Inferior parietal cortex (tissue), 1 donor: ENCODE data around the gene FUT6.
"Not testable (repeated sequence)": the region's sequence is repeated elsewhere in the genome, so short reads cannot be mapped to it uniquely, and the experiment has no call there.

Experiments
- DNase-seq: peaks from one replicate; pipeline ENCODE4 v3.0.0-alpha.2; 2016; ENCODE audit errors: extremely low spot score

The FUT6 gene

DNA sequence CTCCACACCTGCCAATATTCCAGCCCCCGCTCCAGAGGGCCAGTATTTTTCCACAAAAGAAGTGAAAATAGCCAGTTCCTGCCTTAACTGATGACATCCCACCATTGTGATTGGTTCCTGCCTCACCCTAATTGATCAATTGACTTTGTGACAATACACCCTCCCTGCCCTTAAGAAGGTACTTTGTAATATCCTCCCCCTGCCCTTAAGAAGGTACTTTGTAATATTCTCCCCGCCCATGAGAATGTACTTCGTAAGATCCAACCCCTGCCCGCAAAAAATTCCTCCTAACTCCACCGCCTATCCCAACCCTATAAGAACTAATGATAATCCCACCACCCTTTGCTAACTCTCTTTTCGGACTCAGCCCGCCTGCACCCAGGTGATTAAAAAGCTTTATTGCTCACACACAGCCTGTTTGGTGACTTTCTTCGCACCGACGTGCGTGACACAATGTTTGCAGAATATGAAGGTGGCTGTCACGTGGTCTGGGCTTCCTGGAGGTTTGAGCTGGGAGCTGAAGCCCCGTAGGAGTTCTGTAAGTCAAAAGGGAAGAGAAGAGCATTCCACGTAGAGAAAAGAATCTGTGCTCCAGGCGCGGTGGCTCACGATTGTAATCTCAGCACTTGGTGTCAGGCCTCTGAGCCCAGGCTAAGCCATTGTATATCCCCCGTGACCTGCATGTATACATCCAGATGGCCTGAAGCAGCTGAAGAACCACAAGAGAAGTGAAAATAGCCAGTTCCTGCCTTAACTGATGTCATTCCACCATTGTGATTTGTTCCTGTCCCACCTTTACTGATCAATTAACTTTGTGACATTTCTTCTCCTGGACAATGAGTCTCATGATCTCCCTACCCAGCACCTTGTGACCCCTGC, 17.9 kb upstream of the FUT6 start:
- no peak for DNase-seq

DNA sequence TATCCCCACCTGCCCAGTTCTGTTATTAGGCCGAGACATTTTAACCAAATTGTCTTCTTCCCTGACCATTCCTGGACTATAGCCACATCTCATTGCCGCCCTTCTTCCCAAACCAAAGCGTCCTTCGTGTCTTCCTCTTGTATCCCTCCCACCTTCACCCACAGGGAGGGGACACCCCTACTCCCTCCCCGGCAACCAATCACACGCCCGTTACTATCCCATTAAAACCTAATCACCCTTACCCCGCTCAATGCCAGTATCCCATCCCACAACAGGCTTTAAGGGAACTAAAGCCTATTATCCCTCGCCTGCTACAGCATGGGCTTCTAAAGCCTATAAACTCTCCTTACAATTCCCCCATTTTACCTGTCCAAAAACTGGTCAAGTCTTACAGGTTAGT, 15.6 kb upstream of the FUT6 start:
- not testable (repeated sequence) for DNase-seq

GRCh38 chr19:5854121-5854520, 14.6 kb upstream of the FUT6 start:
- DNase-seq, result not testable (repeated sequence)

- DNase-seq, result no peak
Measured at GRCh38 chr19:5851302-5851701, 11.8 kb upstream of the FUT6 start, which contains the start of gene FUT3. FUT3 (minus strand) TSS chr19:5851449.

DNA sequence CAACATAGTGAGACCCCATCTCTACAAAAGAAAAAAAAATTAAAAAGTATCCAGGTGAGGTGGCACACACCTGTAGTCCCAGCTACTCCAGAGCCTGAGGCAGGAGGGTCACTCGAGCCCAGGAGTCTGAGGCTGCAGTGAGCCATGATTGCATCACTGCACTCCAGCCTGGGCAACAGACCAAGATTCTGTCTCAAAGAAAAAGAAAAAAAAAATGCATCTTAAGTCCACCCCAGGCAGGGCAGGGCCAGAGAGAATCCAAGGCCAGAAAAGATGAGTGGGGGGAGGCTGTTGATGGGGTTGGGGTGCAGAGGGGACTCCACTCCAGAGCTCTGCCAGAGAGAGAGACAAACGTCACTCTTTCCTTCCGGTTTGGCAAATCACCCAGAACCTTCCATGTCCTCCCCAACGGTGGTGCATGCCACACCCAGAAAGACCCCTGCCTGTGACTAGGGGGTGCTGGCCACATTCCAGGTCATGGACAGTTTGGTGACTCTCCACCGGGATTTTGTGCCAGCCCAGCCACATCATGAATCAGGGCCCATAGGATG, 11.3 kb upstream of the FUT6 start:
- no peak for DNase-seq

GRCh38 chr19:5850189-5850588, 10.7 kb upstream of the FUT6 start:
- no peak for DNase-seq

- DNase-seq, result not testable (repeated sequence)
Measured at GRCh38 chr19:5848621-5849020, 9.1 kb upstream of the FUT6 start.

DNA sequence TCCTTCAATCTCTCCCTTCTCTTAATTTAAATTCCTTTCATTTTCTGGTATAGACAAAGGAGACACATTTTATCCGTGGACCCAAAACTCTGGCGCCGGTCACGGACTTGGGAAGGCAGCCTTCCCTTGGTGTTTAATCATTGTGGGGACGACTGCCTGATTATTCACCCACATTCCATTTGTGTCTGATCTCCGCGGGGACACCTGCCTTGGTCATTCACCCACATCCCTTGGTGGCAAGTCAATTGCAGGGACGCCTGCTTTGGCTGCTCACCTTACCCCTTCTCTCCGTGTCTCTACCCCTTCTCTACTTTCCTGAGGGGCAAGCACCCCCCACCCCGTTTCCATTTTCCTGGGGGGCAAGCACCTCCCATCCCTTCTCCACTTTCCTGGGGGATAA, 8.3 kb upstream of the FUT6 start:
- DNase-seq, result not testable (repeated sequence)

- DNase-seq, result no peak
Measured at GRCh38 chr19:5844456-5845433, 5.2 kb upstream of the FUT6 start.

DNA sequence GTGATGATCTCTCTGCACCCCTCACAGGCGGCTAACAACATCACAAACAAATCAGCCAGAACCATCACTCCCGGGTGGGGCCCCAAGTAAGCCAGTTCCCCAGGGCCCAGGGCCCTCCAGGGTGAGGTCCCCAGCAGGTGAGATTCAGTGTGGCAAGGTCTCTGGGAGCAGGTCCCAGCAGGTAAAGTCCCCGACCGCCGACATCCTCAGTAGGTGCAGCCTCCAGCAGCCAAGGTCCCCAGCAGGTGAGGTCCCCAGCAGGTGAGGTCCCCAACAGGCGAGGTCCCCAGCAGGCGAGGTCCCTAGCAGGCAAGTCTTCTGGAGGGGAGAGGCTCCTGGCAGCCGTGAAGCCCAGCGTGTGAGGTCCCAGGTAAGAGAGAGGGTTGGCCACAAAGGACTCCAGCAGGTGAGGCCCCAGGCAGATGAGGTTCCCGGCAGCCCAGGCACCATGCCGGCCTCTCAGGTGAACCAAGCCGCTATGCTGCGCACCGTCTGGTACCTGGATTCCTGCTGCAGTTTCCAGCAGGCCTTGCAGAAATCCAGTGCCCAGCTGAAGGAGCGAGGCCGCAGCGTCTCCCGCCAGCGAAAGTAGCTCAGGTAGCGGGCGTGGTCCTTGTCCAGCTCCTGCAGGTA, 3.9 kb upstream of the FUT6 start:
- DNase-seq, result no peak

- not testable (repeated sequence) for DNase-seq
Measured at GRCh38 chr19:5841735-5842111, 2.2 kb upstream of the FUT6 start.

- no peak for DNase-seq
Measured at GRCh38 chr19:5838353-5839064, 993 bp downstream of the FUT6 start.

DNA sequence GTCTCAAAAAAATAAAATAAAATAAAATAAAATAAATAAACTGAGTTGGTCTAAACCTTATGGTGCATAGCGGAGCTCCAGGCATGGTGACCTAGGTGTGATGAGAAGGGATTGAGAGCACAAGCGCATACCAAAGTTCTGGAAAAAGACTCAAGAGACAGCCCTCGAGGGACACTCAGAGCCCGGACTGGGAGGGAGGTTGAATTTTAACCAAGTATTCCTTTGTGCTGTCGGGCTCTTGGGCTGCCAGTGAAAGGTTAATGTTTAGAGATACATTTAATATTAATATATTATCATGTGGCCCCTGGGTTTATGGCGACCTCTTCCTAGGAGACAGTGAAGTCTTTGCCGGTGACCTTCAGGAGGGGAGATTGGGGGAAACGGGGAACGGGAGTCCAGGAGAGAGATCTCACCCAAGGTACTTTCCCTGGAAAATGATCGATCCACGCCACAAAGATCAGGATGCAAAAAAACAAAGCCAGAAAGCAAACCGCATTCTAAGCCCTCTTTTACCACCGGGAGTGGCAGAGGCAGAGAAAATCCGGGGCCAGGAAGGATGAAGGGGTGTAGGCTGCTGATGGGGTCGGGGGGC, 1.6 kb downstream of the FUT6 start:
- DNase-seq, result no peak

GRCh38 chr19:5832527-5833216, 6.8 kb downstream of the FUT6 start:
- no peak for DNase-seq

DNA sequence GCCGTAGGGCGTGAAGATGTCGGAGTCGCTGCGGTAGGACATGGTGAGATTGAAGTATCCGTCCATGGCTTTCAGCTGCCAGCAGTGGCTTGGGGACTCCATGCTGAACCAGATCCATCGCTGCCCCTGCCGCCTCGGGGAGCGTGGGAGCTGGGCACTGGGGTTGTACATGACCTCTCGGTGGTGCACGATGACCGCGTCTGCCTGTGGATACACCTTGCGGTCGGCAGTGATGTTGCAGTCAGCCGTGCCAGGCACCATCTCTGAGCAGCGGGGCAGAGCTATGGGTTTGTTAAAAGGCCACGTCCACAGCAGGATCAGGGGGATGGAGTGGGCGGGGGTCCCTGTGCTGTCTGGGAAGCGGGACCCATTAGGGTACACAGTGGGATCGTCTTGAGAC, 7.4 kb downstream of the FUT6 start:
- DNase-seq, result no peak

- no peak for DNase-seq
Measured at GRCh38 chr19:5831159-5831558, 8.3 kb downstream of the FUT6 start.

GRCh38 chr19:5829567-5830310, 9.8 kb downstream of the FUT6 start:
- DNase-seq, result no peak

GRCh38 chr19:5828661-5829566, 10.6 kb downstream of the FUT6 start:
- no peak for DNase-seq
